SK-N-SH (cell line): ENCODE measurements around the gene CRYBG3. TPM values are rescaled to one million over a fixed set of nuclear protein-coding genes. Genes with fewer than 3 reads are reported as not detected.

Source experiments
- CTCF ChIA-PET: fragments of 300-600, 350-600 bp; formaldehyde crosslinking; extraction: SDS; loops from one replicate; lab custom pipeline; 2021; lab: Yijun Ruan, JAX
- POLR2A ChIA-PET: fragments of 350-600 bp; sonication (Branson Sonifier 250); formaldehyde crosslinking; extraction: SDS; loops from one replicate; lab custom pipeline; 2020; ENCODE audit warnings: antibody characterized with exemption, inconsistent platforms; lab: Yijun Ruan, JAX
- DNase-seq: peaks from one replicate; pipeline ENCODE4 v3.0.0; 2012
- H2AFZ ChIP-seq: fragments of 200-600 bp; sonication (generic); 2 replicates; pipeline ENCODE4 v1.8.1; 2016; ENCODE audit warnings: antibody characterized with exemption, mild to moderate bottlenecking, low read depth
- H3F3A ChIP-seq: fragments of 200-600 bp; sonication (generic); replicated peaks from 2 replicates; pipeline ENCODE3; 2016; ENCODE audit warnings: antibody characterized with exemption, mild to moderate bottlenecking; ENCODE audit not compliant: insufficient read depth
- H3K27ac ChIP-seq, 2 experiments: fragments of 200-500 bp in 1 of 2; fragments of 200-600 bp in 1 of 2; sonication (Bioruptor generic) in 1 of 2; sonication (generic), shearing (Covaris generic) in 1 of 2; 2 replicates each; pipeline versions ENCODE4 v1.5.1 to v1.6.1; 2014 to 2016; ENCODE audit warnings: low read depth in 2 of 2, inconsistent platforms in 1 of 2, low read length in 1 of 2, mild to moderate bottlenecking in 1 of 2, mixed read lengths in 1 of 2
- H3K27me3 ChIP-seq: fragments of 200-600 bp; sonication (generic), shearing (Covaris generic); 2 replicates; pipeline ENCODE4 v1.6.1; 2016; ENCODE audit warnings: mixed run types; ENCODE audit not compliant: insufficient read depth
- H3K36me3 ChIP-seq, 2 experiments: fragments of 200-500 bp in 1 of 2; fragments of 200-600 bp in 1 of 2; sonication (Bioruptor generic) in 1 of 2; sonication (generic) in 1 of 2; replicated peaks in 1 of 2; 2 replicates each; pipeline versions ENCODE3 to v1.5.1; 2014 to 2016; ENCODE audit warnings: low read length in 1 of 2, mild to moderate bottlenecking in 1 of 2; ENCODE audit not compliant: insufficient read depth in 2 of 2, control insufficient read depth in 1 of 2
- H3K4me1 ChIP-seq, 2 experiments: fragments of 200-500 bp in 1 of 2; fragments of 200-600 bp in 1 of 2; sonication (Bioruptor generic) in 1 of 2; sonication (generic), shearing (Covaris generic) in 1 of 2; 2 replicates each; pipeline versions ENCODE4 v1.5.1 to v1.6.1; 2014 to 2016; ENCODE audit warnings: low read depth in 1 of 2, low read length in 1 of 2, mixed run types in 1 of 2; ENCODE audit not compliant: insufficient read depth in 2 of 2, control insufficient read depth in 1 of 2
- H3K4me2 ChIP-seq: fragments of 200-600 bp; sonication (generic), shearing (Covaris generic); 2 replicates; pipeline ENCODE4 v1.6.1; 2017; ENCODE audit warnings: mixed run types
- H3K4me3 ChIP-seq, 2 experiments: fragments of 200-500 bp in 1 of 2; fragments of 200-600 bp in 1 of 2; sonication (Bioruptor generic) in 1 of 2; sonication (generic), shearing (Covaris generic) in 1 of 2; 2 replicates each; pipeline versions ENCODE4 v1.5.1 to v1.8.1; 2014 to 2016; ENCODE audit warnings: low read depth in 2 of 2, inconsistent platforms in 1 of 2, low read length in 1 of 2, mild to moderate bottlenecking in 1 of 2, mixed read lengths in 1 of 2, moderate library complexity in 1 of 2
- H3K79me2 ChIP-seq: fragments of 200-600 bp; sonication (generic); 2 replicates; pipeline ENCODE4 v1.8.1; 2017; ENCODE audit warnings: mild to moderate bottlenecking; ENCODE audit not compliant: insufficient read depth
- H3K9ac ChIP-seq: fragments of 200-600 bp; sonication (generic); 2 replicates; pipeline ENCODE4 v1.6.1; 2017; ENCODE audit warnings: mixed run types
- H3K9me2 ChIP-seq: fragments of 200-600 bp; sonication (generic); 2 replicates; pipeline ENCODE4 v1.6.1; 2017; ENCODE audit warnings: mixed run types
- H3K9me3 ChIP-seq: fragments of 200-600 bp; sonication (generic); 2 replicates; pipeline ENCODE4 v1.6.1; 2017; ENCODE audit warnings: mixed run types, mild to moderate bottlenecking, moderate library complexity
- H4K20me1 ChIP-seq: fragments of 200-600 bp; sonication (generic); 2 replicates; pipeline ENCODE4 v1.6.1; 2017; ENCODE audit warnings: mild to moderate bottlenecking, mixed run types; ENCODE audit not compliant: insufficient read depth
- CHD2 ChIP-seq: fragments of 150-350 bp; IDR thresholded peaks from 2 replicates; pipeline ENCODE4 v1.6.1; 2018; ENCODE audit warnings: low read length; ENCODE audit not compliant: partially characterized antibody
- FOXM1 ChIP-seq: IDR thresholded peaks from 2 replicates; pipeline ENCODE4 v1.4.0; 2012; ENCODE audit warnings: low read depth, mild to moderate bottlenecking
- GATA2 ChIP-seq: sonication (generic); formaldehyde crosslinking; IDR thresholded peaks from 2 replicates; pipeline ENCODE4 v1.5.0; 2020; ENCODE audit warnings: mild to moderate bottlenecking, missing genetic modification reagents
- JUND ChIP-seq: IDR thresholded peaks from 2 replicates; pipeline ENCODE4 v1.4.0; 2012
- MEF2A ChIP-seq: IDR thresholded peaks from 2 replicates; pipeline ENCODE4 v1.4.0; 2012; ENCODE audit warnings: low read depth, borderline replicate concordance
- MXI1 ChIP-seq: IDR thresholded peaks from 2 replicates; pipeline ENCODE4 v1.6.1; 2012; ENCODE audit warnings: mild to moderate bottlenecking, low read depth, low read length, improper control_type of control experiment
- NFIC ChIP-seq: IDR thresholded peaks from 2 replicates; pipeline ENCODE4 v1.4.0; 2012; ENCODE audit warnings: borderline replicate concordance
- RAD21 ChIP-seq: IDR thresholded peaks from 2 replicates; pipeline ENCODE4 v1.6.1; 2012; ENCODE audit warnings: mild to moderate bottlenecking, low read length
- RCOR1 ChIP-seq: fragments of 150-350 bp; IDR thresholded peaks from 2 replicates; pipeline ENCODE4 v1.6.1; 2017; ENCODE audit warnings: antibody characterized with exemption, low read length
- RFX5 ChIP-seq: IDR thresholded peaks from 2 replicates; pipeline ENCODE4 v1.6.1; 2012; ENCODE audit warnings: mild to moderate bottlenecking, improper control_type of control experiment, low read length
- SIN3A ChIP-seq: IDR thresholded peaks from 2 replicates; pipeline ENCODE4 v1.6.1; 2012; ENCODE audit warnings: low read depth, mild to moderate bottlenecking, low read length, moderate library complexity, borderline replicate concordance
- SMC3 ChIP-seq: IDR thresholded peaks from 2 replicates; pipeline ENCODE4 v1.6.1; 2012; ENCODE audit warnings: low read depth, low read length, improper control_type of control experiment
- TAF1 ChIP-seq: IDR thresholded peaks from 2 replicates; pipeline ENCODE4 v1.6.1; 2012; ENCODE audit warnings: low read depth, mild to moderate bottlenecking, low read length, moderate library complexity, borderline replicate concordance
- TEAD4 ChIP-seq: IDR thresholded peaks from 2 replicates; pipeline ENCODE4 v1.4.0; 2012; ENCODE audit warnings: mild to moderate bottlenecking, borderline replicate concordance; ENCODE audit not compliant: insufficient read depth
- YY1 ChIP-seq: IDR thresholded peaks from 2 replicates; pipeline ENCODE4 v1.4.0; 2012; ENCODE audit warnings: low read depth, mild to moderate bottlenecking
- WGBS: methylation state at CpG from one replicate; pipeline ENCODE4 v1.1.6; 2017; ENCODE audit warnings: low lambda C conversion rate; 5-methylcytosine and 5-hydroxymethylcytosine counted together
- polyA plus RNA-seq, 3 experiments: library from polyadenylated mRNA; depleted of rRNA; stranded (reverse); fragments of >200 nt; gene quantifications; 2 replicates each; pipeline ENCODE4 v1.2.3, GENCODE V29; 2012
- TF ChIP-seq, protein P1 (sequence below): fragments of 200-600 bp; sonication (generic); IDR thresholded peaks from 2 replicates; pipeline ENCODE4 v1.6.1; 2017; ENCODE audit warnings: antibody characterized with exemption, mild to moderate bottlenecking, moderate library complexity
- TF ChIP-seq, protein P2 (sequence below): IDR thresholded peaks from 2 replicates; pipeline ENCODE4 v1.4.0; 2012; ENCODE audit warnings: low read depth, borderline replicate concordance
- TF ChIP-seq, protein P3 (sequence below): IDR thresholded peaks from 2 replicates; pipeline ENCODE4; 2012
- TF ChIP-seq, protein P4 (sequence below): IDR thresholded peaks from 2 replicates; pipeline ENCODE4 v1.4.0; 2012; ENCODE audit warnings: low read depth, borderline replicate concordance
- TF ChIP-seq, protein P5 (sequence below): fragments of 150-350 bp; IDR thresholded peaks from 2 replicates; pipeline ENCODE4 v1.6.1; 2016; ENCODE audit warnings: mild to moderate bottlenecking, low read depth, low read length

The CRYBG3 gene
- polyA plus RNA-seq, 1 of the 3 experiments (the other 2 are of a cell fraction): 2.4 TPM

DNA sequence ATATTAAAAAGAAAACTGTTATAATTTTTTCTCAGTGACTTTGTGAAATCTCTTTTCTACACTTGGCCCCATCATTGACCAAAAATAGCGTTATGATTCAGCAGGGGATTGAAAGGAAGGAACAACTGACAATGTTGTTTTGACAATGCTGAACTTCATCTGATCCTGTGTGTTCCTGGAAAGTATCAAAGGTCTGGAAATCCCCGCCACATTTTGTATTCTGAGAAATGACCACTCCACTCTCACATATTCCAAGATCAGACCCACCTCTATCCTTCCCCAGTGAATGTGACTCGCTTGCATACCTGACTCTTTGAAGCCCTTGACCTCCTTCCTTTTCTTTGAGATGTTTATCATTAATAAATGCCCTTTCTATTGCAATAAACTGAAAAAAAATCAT lies 160.1 kb downstream of the CRYBG3 start:
- Histone ChIP-seq H3K9me3 (no peaks in the 10 kb centered on the region), H3K36me3 (no peaks in the 10 kb centered on the region), H3K4me2 (no peak overlapping the region), H3F3A (no peaks in the 10 kb centered on the region), H3K79me2 (no peaks in the 10 kb centered on the region), H3K27me3 (no peaks in the 10 kb centered on the region), H3K9ac (no peak overlapping the region), H3K4me3 (no peak overlapping the region), H2AFZ (no peak overlapping the region), H4K20me1 (no peaks in the 10 kb centered on the region), H3K4me1 (peaks cover 0 to 11% of the 10 kb centered on the region in 2 experiments; a peak in 1 of 4 replicates), H3K9me2 (no peaks in the 10 kb centered on the region), H3K27ac (no peak overlapping the region)
- CTCF ChIA-PET: no interaction called here
- POLR2A ChIA-PET: no interaction called here
- DNase-seq: no peak
- no peak for TF ChIP-seq TEAD4
- TF ChIP-seq SIN3A: no peak
- TF ChIP-seq RFX5: no peak
- TF ChIP-seq SMC3: no peak
- TF ChIP-seq, protein P1, sequence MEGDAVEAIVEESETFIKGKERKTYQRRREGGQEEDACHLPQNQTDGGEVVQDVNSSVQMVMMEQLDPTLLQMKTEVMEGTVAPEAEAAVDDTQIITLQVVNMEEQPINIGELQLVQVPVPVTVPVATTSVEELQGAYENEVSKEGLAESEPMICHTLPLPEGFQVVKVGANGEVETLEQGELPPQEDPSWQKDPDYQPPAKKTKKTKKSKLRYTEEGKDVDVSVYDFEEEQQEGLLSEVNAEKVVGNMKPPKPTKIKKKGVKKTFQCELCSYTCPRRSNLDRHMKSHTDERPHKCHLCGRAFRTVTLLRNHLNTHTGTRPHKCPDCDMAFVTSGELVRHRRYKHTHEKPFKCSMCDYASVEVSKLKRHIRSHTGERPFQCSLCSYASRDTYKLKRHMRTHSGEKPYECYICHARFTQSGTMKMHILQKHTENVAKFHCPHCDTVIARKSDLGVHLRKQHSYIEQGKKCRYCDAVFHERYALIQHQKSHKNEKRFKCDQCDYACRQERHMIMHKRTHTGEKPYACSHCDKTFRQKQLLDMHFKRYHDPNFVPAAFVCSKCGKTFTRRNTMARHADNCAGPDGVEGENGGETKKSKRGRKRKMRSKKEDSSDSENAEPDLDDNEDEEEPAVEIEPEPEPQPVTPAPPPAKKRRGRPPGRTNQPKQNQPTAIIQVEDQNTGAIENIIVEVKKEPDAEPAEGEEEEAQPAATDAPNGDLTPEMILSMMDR: no peak
- TF ChIP-seq NFIC: no peak
- TF ChIP-seq, protein P2, sequence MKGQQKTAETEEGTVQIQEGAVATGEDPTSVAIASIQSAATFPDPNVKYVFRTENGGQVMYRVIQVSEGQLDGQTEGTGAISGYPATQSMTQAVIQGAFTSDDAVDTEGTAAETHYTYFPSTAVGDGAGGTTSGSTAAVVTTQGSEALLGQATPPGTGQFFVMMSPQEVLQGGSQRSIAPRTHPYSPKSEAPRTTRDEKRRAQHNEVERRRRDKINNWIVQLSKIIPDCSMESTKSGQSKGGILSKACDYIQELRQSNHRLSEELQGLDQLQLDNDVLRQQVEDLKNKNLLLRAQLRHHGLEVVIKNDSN: no peak
- no peak for TF ChIP-seq GATA2 (CRISPR knock-in tag)
- TF ChIP-seq RAD21: no peak
- no peak for TF ChIP-seq RCOR1
- TF ChIP-seq, protein P3, sequence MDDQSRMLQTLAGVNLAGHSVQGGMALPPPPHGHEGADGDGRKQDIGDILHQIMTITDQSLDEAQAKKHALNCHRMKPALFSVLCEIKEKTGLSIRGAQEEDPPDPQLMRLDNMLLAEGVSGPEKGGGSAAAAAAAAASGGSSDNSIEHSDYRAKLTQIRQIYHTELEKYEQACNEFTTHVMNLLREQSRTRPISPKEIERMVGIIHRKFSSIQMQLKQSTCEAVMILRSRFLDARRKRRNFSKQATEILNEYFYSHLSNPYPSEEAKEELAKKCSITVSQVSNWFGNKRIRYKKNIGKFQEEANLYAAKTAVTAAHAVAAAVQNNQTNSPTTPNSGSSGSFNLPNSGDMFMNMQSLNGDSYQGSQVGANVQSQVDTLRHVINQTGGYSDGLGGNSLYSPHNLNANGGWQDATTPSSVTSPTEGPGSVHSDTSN: no peak
- TF ChIP-seq TAF1: no peak
- no peak for TF ChIP-seq CHD2
- TF ChIP-seq, protein P4, sequence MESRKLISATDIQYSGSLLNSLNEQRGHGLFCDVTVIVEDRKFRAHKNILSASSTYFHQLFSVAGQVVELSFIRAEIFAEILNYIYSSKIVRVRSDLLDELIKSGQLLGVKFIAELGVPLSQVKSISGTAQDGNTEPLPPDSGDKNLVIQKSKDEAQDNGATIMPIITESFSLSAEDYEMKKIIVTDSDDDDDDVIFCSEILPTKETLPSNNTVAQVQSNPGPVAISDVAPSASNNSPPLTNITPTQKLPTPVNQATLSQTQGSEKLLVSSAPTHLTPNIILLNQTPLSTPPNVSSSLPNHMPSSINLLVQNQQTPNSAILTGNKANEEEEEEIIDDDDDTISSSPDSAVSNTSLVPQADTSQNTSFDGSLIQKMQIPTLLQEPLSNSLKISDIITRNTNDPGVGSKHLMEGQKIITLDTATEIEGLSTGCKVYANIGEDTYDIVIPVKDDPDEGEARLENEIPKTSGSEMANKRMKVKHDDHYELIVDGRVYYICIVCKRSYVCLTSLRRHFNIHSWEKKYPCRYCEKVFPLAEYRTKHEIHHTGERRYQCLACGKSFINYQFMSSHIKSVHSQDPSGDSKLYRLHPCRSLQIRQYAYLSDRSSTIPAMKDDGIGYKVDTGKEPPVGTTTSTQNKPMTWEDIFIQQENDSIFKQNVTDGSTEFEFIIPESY: no peak
- TF ChIP-seq FOXM1: no peak
- no peak for TF ChIP-seq MXI1
- no peak for TF ChIP-seq JUND
- TF ChIP-seq YY1: no peak
- TF ChIP-seq, protein P5, sequence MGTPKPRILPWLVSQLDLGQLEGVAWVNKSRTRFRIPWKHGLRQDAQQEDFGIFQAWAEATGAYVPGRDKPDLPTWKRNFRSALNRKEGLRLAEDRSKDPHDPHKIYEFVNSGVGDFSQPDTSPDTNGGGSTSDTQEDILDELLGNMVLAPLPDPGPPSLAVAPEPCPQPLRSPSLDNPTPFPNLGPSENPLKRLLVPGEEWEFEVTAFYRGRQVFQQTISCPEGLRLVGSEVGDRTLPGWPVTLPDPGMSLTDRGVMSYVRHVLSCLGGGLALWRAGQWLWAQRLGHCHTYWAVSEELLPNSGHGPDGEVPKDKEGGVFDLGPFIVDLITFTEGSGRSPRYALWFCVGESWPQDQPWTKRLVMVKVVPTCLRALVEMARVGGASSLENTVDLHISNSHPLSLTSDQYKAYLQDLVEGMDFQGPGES: no peak
- TF ChIP-seq MEF2A: no peak
- WGBS: 44% methylated on average over 3 of the region's 3 CpGs
